WTC11 (cell line): ENCODE results near the gene ZBTB20. TPM values are rescaled to one million over a fixed set of nuclear protein-coding genes. Genes with fewer than 3 reads are reported as not detected.

ENCODE experiments used
- ATAC-seq: fragments of 200-7000 bp; cut with Tn5 transposase; 2 replicates; pipeline ENCODE4 v1.10.0; 2021; ENCODE audit warnings: mild to moderate bottlenecking, moderate library complexity
- CTCF ChIA-PET: fragments of 300-600 bp; sonication (Branson Sonifier 250); formaldehyde crosslinking; loops from one replicate; lab custom pipeline; 2021; ENCODE audit warnings: antibody characterized with exemption; lab: Charles Lee
- POLR2A ChIA-PET: fragments of 350-600 bp; sonication (Branson Sonifier 250); formaldehyde crosslinking; loops from one replicate; lab custom pipeline; 2021; ENCODE audit warnings: antibody characterized with exemption; lab: Charles Lee
- DNase-seq: peaks from one replicate; pipeline ENCODE4 v3.0.0; 2021; ENCODE audit warnings: low spot score
- H3K27ac Mint-ChIP-seq: 2 replicates; pipeline ENCODE4 v1.8.0; 2021; ENCODE audit warnings: mixed read lengths
- H3K27me3 Mint-ChIP-seq: 2 replicates; pipeline ENCODE4 v1.8.0; 2021; ENCODE audit warnings: low read depth, mild to moderate bottlenecking, moderate library complexity, mixed read lengths
- H3K36me3 Mint-ChIP-seq: 2 replicates; pipeline ENCODE4 v1.8.0; 2021; ENCODE audit warnings: mixed read lengths
- H3K4me1 Mint-ChIP-seq: 2 replicates; pipeline ENCODE4 v1.8.0; 2022; ENCODE audit warnings: mixed read lengths
- H3K4me3 Mint-ChIP-seq: 2 replicates; pipeline ENCODE4 v1.8.0; 2021; ENCODE audit warnings: mild to moderate bottlenecking, moderate library complexity, mixed read lengths
- H3K9me3 Mint-ChIP-seq: 2 replicates; pipeline ENCODE4 v1.8.0; 2021; ENCODE audit warnings: mixed read lengths
- ATF1 ChIP-seq: sonication (generic); formaldehyde crosslinking; IDR thresholded peaks from 2 replicates; pipeline ENCODE4 v1.8.1; 2023; ENCODE audit warnings: mild to moderate bottlenecking, moderate library complexity, missing genetic modification reagents
- CBFB ChIP-seq: sonication (generic); formaldehyde crosslinking; IDR thresholded peaks from 2 replicates; pipeline ENCODE4 v1.8.1; 2022; ENCODE audit warnings: mild to moderate bottlenecking, low read depth, missing genetic modification reagents
- CREB1 ChIP-seq: sonication (generic); formaldehyde crosslinking; IDR thresholded peaks from 2 replicates; pipeline ENCODE4 v1.8.0; 2023; ENCODE audit warnings: mild to moderate bottlenecking, missing genetic modification reagents
- CREM ChIP-seq: sonication (generic); formaldehyde crosslinking; IDR thresholded peaks from 2 replicates; pipeline ENCODE4 v1.8.1; 2022; ENCODE audit warnings: mild to moderate bottlenecking, missing genetic modification reagents, moderate library complexity
- ELF4 ChIP-seq: sonication (generic); formaldehyde crosslinking; IDR thresholded peaks from 2 replicates; pipeline ENCODE4 v1.8.1; 2022; ENCODE audit warnings: low read depth, mild to moderate bottlenecking, moderate library complexity, missing genetic modification reagents
- ETV6 ChIP-seq: sonication (generic); formaldehyde crosslinking; IDR thresholded peaks from 2 replicates; pipeline ENCODE4 v1.8.1; 2022; ENCODE audit warnings: mild to moderate bottlenecking, missing genetic modification reagents
- FOXJ3 ChIP-seq: sonication (generic); formaldehyde crosslinking; IDR thresholded peaks from 2 replicates; pipeline ENCODE4 v1.9.0; 2021; ENCODE audit warnings: missing genetic modification reagents, mild to moderate bottlenecking, borderline replicate concordance
- FOXP1 ChIP-seq: sonication (generic); formaldehyde crosslinking; IDR thresholded peaks from 2 replicates; pipeline ENCODE4 v1.8.0; 2022; ENCODE audit warnings: missing genetic modification reagents, mild to moderate bottlenecking, moderate library complexity, borderline replicate concordance
- GTF2I ChIP-seq: fragments of 250-450 bp; sonication (Bioruptor Pico); conservative IDR thresholded peaks from 2 replicates; pipeline ENCODE4 v1.4.0; 2021; ENCODE audit warnings: mild to moderate bottlenecking
- IRF1 ChIP-seq: sonication (generic); formaldehyde crosslinking; IDR thresholded peaks from 2 replicates; pipeline ENCODE4 v1.8.0; 2023; ENCODE audit warnings: missing genetic modification reagents
- JUN ChIP-seq: sonication (generic); formaldehyde crosslinking; IDR thresholded peaks from 2 replicates; pipeline ENCODE4 v1.8.0; 2023; ENCODE audit warnings: mild to moderate bottlenecking, missing genetic modification reagents
- MYBL2 ChIP-seq: sonication (generic); formaldehyde crosslinking; IDR thresholded peaks from 2 replicates; pipeline ENCODE4 v1.8.1; 2023; ENCODE audit warnings: mild to moderate bottlenecking, moderate library complexity, missing genetic modification reagents
- NFATC4 ChIP-seq: fragments of 250-450 bp; sonication (Bioruptor Pico); IDR thresholded peaks from 2 replicates; pipeline ENCODE4 v1.9.0; 2021; ENCODE audit warnings: mild to moderate bottlenecking
- NFE2L1 ChIP-seq: sonication (generic); formaldehyde crosslinking; IDR thresholded peaks from 2 replicates; pipeline ENCODE4 v1.8.1; 2023; ENCODE audit warnings: missing genetic modification reagents
- NR1H2 ChIP-seq: sonication (generic); formaldehyde crosslinking; IDR thresholded peaks from 2 replicates; pipeline ENCODE4 v1.9.0; 2021; ENCODE audit warnings: mild to moderate bottlenecking, moderate library complexity, missing genetic modification reagents
- PRRX2 ChIP-seq: fragments of 250-450 bp; sonication (Bioruptor Pico); IDR thresholded peaks from 2 replicates; pipeline ENCODE4 v1.8.0; 2021; ENCODE audit warnings: mild to moderate bottlenecking
- RORB ChIP-seq: fragments of 250-450 bp; sonication (Bioruptor Pico); IDR thresholded peaks from 2 replicates; pipeline ENCODE4 v1.9.0; 2021; ENCODE audit warnings: mild to moderate bottlenecking
- SMAD3 ChIP-seq: sonication (generic); formaldehyde crosslinking; IDR thresholded peaks from 2 replicates; pipeline ENCODE4 v1.8.0; 2022; ENCODE audit warnings: missing genetic modification reagents, mild to moderate bottlenecking, borderline replicate concordance
- SMAD4 ChIP-seq: sonication (generic); formaldehyde crosslinking; IDR thresholded peaks from 2 replicates; pipeline ENCODE4 v1.8.0; 2022; ENCODE audit warnings: mild to moderate bottlenecking, missing genetic modification reagents
- TEAD4 ChIP-seq: sonication (generic); formaldehyde crosslinking; IDR thresholded peaks from 2 replicates; pipeline ENCODE4 v1.8.0; 2022; ENCODE audit warnings: mild to moderate bottlenecking, missing genetic modification reagents
- ZBTB21 ChIP-seq: sonication (generic); formaldehyde crosslinking; IDR thresholded peaks from 2 replicates; pipeline ENCODE4 v1.8.1; 2023; ENCODE audit warnings: mild to moderate bottlenecking, missing genetic modification reagents, borderline replicate concordance
- ZNF263 ChIP-seq: sonication (generic); formaldehyde crosslinking; IDR thresholded peaks from 2 replicates; pipeline ENCODE4 v1.8.1; 2022; ENCODE audit warnings: low read depth, mild to moderate bottlenecking, moderate library complexity, missing genetic modification reagents
- ZNF317 ChIP-seq: sonication (generic); formaldehyde crosslinking; IDR thresholded peaks from 2 replicates; pipeline ENCODE4 v1.8.1; 2023; ENCODE audit warnings: low read depth, mild to moderate bottlenecking, moderate library complexity, missing genetic modification reagents, borderline replicate concordance
- ZNF396 ChIP-seq: fragments of 250-450 bp; sonication (Bioruptor Pico); IDR thresholded peaks from 2 replicates; pipeline ENCODE4 v1.8.0; 2021; ENCODE audit warnings: mild to moderate bottlenecking, moderate library complexity, borderline replicate concordance
- ZNF423 ChIP-seq: fragments of 250-450 bp; sonication (Bioruptor Pico); IDR thresholded peaks from 2 replicates; pipeline ENCODE4 v2.1.2; 2022; ENCODE audit warnings: mild to moderate bottlenecking, moderate library complexity
- total RNA-seq: library from RNA; stranded (reverse); gene quantifications from 3 replicates; pipeline ENCODE4 v1.2.3, GENCODE V29; 2021
- TF ChIP-seq, protein P1 (sequence below): sonication (generic); formaldehyde crosslinking; conservative IDR thresholded peaks from 2 replicates; pipeline ENCODE4 v1.8.1; 2023; ENCODE audit warnings: mild to moderate bottlenecking, low read depth, missing genetic modification reagents, moderate library complexity
- TF ChIP-seq, protein P2 (sequence below): sonication (generic); formaldehyde crosslinking; IDR thresholded peaks from 2 replicates; pipeline ENCODE4 v1.8.1; 2022; ENCODE audit warnings: mild to moderate bottlenecking, moderate library complexity, missing genetic modification reagents
- TF ChIP-seq, protein P3 (sequence below): fragments of 250-450 bp; sonication (Bioruptor Pico); IDR thresholded peaks from 2 replicates; pipeline ENCODE4 v2.1.2; 2022; ENCODE audit warnings: mild to moderate bottlenecking, moderate library complexity
- TF ChIP-seq, protein P4 (sequence below): fragments of 250-450 bp; sonication (Bioruptor Pico); IDR thresholded peaks from 2 replicates; pipeline ENCODE4 v1.9.0; 2021; ENCODE audit warnings: mild to moderate bottlenecking

The ZBTB20 gene
- total RNA-seq, 1 experiment from 2014 or later, result 1.5 TPM

DNA sequence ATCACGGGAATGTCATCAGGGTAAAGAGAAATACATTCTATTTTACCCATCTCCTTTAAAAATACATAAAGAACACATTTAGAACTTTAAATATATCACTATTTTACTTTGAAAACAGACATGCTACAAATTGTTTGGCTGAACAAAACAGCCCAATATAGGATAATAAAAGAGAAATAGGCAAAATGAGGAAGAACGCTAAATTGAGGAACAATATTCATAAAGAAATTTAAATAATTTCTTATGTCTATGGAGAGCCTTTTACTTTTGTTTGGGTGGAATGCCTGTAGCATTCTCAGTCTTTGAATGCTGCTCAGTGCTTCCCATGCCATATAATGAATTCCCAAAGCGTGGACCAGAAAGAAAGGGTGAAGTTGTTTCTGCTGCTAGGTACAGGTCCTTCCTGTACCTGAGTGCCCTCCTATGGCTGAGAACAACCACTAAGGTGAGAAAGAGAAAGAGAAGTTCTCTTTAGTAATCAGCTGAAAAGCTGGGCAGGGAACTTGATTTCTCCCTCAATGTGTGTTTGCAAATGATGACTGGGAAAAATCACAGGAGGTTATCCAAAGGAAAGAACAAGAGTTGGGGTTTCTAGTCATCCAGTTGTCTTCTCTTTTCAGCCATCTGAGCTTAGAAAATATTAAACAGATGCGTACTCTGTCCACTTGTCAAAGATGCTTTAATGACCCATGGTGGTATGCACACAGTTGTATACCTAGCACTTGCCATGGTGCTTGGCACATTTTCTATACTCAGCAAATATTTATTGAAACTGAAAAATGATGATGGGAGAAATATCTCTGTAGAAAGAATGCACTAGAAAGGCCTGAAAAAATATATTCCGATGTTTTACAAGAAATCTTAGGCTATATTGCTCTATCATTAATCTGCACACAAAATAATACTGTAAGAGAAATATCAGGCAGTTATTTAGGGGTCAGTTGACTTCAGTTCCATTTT lies 448.7 kb downstream of the ZBTB20 start (continued):
- TF ChIP-seq, protein P1, sequence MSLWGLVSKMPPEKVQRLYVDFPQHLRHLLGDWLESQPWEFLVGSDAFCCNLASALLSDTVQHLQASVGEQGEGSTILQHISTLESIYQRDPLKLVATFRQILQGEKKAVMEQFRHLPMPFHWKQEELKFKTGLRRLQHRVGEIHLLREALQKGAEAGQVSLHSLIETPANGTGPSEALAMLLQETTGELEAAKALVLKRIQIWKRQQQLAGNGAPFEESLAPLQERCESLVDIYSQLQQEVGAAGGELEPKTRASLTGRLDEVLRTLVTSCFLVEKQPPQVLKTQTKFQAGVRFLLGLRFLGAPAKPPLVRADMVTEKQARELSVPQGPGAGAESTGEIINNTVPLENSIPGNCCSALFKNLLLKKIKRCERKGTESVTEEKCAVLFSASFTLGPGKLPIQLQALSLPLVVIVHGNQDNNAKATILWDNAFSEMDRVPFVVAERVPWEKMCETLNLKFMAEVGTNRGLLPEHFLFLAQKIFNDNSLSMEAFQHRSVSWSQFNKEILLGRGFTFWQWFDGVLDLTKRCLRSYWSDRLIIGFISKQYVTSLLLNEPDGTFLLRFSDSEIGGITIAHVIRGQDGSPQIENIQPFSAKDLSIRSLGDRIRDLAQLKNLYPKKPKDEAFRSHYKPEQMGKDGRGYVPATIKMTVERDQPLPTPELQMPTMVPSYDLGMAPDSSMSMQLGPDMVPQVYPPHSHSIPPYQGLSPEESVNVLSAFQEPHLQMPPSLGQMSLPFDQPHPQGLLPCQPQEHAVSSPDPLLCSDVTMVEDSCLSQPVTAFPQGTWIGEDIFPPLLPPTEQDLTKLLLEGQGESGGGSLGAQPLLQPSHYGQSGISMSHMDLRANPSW (CRISPR knock-in tag), result no peak
- TF ChIP-seq GTF2I (CRISPR knock-in tag) (no peak), NR1H2 (no peak), CBFB (CRISPR knock-in tag) (no peak), ZNF396 (CRISPR knock-in tag) (no peak), SMAD3 (no peak), CREB1 (CRISPR knock-in tag) (no peak), ZNF317 (no peak), FOXJ3 (CRISPR knock-in tag) (no peak), JUN (no peak), TEAD4 (no peak)
- TF ChIP-seq, protein P2, sequence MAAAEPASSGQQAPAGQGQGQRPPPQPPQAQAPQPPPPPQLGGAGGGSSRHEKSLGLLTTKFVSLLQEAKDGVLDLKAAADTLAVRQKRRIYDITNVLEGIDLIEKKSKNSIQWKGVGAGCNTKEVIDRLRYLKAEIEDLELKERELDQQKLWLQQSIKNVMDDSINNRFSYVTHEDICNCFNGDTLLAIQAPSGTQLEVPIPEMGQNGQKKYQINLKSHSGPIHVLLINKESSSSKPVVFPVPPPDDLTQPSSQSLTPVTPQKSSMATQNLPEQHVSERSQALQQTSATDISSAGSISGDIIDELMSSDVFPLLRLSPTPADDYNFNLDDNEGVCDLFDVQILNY, result no peak

DNA sequence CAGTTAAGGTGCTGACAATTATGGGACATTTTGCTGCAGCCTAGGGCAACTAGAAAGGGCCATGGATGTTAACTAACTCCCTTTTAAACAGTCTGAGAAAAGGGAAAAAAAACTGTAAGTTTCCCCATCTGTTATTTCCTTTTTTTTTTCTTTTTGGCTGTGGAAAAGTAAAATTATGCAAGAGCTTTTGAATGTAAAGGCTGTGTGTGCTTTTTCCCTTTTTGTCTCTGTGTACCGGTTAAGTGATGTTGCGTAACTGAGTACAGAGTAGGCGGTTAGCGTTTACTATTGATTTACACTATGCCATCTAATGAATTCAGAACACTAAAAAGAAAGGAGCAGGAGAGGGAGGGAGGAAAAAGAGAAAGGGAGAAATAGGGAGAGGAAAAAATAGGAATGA lies 449.7 kb downstream of the ZBTB20 start:
- CTCF ChIA-PET, result no interaction called here
- peaks cover 54% of the 10 kb centered on the region for H3K4me1 Mint-ChIP-seq
- ATAC-seq (no peak), DNase-seq (no peak)
- H3K36me3 Mint-ChIP-seq, result no peaks in the 10 kb centered on the region
- no peaks in the 10 kb centered on the region for H3K9me3 Mint-ChIP-seq
- TF ChIP-seq IRF1 (no peak), SMAD4 (CRISPR knock-in tag) (no peak)
- TF ChIP-seq, protein P3, sequence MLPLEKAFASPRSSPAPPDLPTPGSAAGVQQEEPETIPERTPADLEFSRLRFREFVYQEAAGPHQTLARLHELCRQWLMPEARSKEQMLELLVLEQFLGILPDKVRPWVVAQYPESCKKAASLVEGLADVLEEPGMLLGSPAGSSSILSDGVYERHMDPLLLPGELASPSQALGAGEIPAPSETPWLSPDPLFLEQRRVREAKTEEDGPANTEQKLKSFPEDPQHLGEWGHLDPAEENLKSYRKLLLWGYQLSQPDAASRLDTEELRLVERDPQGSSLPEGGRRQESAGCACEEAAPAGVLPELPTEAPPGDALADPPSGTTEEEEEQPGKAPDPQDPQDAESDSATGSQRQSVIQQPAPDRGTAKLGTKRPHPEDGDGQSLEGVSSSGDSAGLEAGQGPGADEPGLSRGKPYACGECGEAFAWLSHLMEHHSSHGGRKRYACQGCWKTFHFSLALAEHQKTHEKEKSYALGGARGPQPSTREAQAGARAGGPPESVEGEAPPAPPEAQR (CRISPR knock-in tag), result no peak
- no peak overlapping the region for H3K4me3 Mint-ChIP-seq
- no peak overlapping the region for H3K27ac Mint-ChIP-seq
- POLR2A ChIA-PET, result interaction anchor here (0.6 kb wide), 1 partner anchor 142 kb away, joined by 3 read pairs; no protein-coding TSS in a partner anchor
- no peaks in the 10 kb centered on the region for H3K27me3 Mint-ChIP-seq

GRCh38 chr3:114694251-114694650 lies 452.8 kb downstream of the ZBTB20 start:
- DNase-seq, result no peak
- no peak overlapping the region for H3K4me3 Mint-ChIP-seq
- peaks cover 43% of the 10 kb centered on the region for H3K4me1 Mint-ChIP-seq
- no peaks in the 10 kb centered on the region for H3K9me3 Mint-ChIP-seq
- H3K27ac Mint-ChIP-seq, result no peak overlapping the region
- H3K27me3 Mint-ChIP-seq, result no peaks in the 10 kb centered on the region
- H3K36me3 Mint-ChIP-seq, result no peaks in the 10 kb centered on the region
- ChIA-PET CTCF (interaction anchor here (1.0 to 1.4 kb wide), 2 partner anchors 276 to 310 kb away, joined by 4 read pairs; no protein-coding TSS in a partner anchor), POLR2A (no interaction called here)
- no peak for ATAC-seq
- TF ChIP-seq ELF4 (CRISPR knock-in tag), result no peak
- no peak for TF ChIP-seq NFATC4
- TF ChIP-seq MYBL2 (CRISPR knock-in tag), result no peak
- no peak for TF ChIP-seq NFE2L1 (CRISPR knock-in tag)
- no peak for TF ChIP-seq ATF1 (CRISPR knock-in tag)
- no peak for TF ChIP-seq ZNF423 (CRISPR knock-in tag)
- no peak for TF ChIP-seq CREM (CRISPR knock-in tag)
- no peak for TF ChIP-seq SMAD3
- no peak for TF ChIP-seq PRRX2
- TF ChIP-seq RORB (CRISPR knock-in tag), result no peak
- no peak for TF ChIP-seq ZBTB21 (CRISPR knock-in tag)
- no peak for TF ChIP-seq ETV6 (CRISPR knock-in tag)
- TF ChIP-seq, protein P4, sequence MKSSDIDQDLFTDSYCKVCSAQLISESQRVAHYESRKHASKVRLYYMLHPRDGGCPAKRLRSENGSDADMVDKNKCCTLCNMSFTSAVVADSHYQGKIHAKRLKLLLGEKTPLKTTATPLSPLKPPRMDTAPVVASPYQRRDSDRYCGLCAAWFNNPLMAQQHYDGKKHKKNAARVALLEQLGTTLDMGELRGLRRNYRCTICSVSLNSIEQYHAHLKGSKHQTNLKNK (CRISPR knock-in tag), result no peak
- TF ChIP-seq FOXP1 (CRISPR knock-in tag), result no peak
- no peak for TF ChIP-seq ZNF263 (CRISPR knock-in tag)
- TF ChIP-seq ZNF317, result no peak
